GM13976 (cell line): ENCODE data around the gene SPG7.

Experiments used
- DNase-seq: peaks from one replicate; pipeline ENCODE4 v3.0.0; 2012; ENCODE audit warnings: low spot score
- in situ Hi-C: fragments of 300-500 bp; cut with MboI; formaldehyde crosslinking; loops from one replicate; pipeline ENCODE4 v1.12.0; 2022; ENCODE audit warnings: low sequenced_read_pairs, mixed read lengths, inconsistent platforms; ENCODE audit not compliant: unreplicated experiment
- TF ChIP-seq, protein P1 (sequence below): IDR thresholded peaks from 2 replicates; pipeline ENCODE4 v1.5.1; 2012; ENCODE audit warnings: borderline replicate concordance, mild to moderate bottlenecking; ENCODE audit not compliant: insufficient read depth; ENCODE audit errors: extremely low read depth, missing control alignments, control extremely low read depth

The SPG7 gene

DNA sequence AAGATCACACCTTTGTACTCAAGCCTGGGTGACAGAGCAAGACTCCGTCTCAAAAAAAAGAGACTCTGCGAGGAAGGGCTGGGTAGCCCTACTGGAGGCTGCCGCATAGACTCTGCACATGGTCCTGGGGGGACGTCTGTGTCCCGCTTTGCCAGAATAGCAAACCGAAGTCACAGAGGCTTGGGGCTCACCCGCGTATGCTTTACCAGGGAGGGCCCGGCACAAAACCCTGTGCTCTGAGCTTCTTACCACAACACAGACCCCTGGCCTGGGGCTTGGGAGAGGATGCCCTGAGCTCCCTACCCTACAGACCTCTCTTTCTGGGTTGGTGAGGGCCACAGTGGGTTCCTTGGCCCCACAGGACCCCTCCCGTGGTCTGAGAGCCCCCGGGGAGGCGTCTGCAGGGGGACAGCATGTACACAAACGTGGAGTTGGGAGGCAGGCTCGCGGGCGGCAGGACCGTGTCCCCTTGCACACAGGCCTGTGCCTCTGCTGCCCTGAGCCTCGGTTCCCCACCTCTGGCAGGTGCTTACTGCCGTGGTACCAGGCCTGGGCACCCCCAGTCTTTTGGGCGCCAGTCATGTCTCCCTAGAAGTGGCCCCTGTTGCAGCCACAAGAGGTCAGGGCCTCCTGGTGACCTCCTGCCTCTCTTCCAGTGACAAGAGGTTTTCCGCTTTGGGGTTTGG is 81.2 kb downstream of the SPG7 start:
- DNase-seq = no peak
- in situ Hi-C loops = no loop called here
- TF ChIP-seq, protein P1, sequence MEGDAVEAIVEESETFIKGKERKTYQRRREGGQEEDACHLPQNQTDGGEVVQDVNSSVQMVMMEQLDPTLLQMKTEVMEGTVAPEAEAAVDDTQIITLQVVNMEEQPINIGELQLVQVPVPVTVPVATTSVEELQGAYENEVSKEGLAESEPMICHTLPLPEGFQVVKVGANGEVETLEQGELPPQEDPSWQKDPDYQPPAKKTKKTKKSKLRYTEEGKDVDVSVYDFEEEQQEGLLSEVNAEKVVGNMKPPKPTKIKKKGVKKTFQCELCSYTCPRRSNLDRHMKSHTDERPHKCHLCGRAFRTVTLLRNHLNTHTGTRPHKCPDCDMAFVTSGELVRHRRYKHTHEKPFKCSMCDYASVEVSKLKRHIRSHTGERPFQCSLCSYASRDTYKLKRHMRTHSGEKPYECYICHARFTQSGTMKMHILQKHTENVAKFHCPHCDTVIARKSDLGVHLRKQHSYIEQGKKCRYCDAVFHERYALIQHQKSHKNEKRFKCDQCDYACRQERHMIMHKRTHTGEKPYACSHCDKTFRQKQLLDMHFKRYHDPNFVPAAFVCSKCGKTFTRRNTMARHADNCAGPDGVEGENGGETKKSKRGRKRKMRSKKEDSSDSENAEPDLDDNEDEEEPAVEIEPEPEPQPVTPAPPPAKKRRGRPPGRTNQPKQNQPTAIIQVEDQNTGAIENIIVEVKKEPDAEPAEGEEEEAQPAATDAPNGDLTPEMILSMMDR = no peak

DNA sequence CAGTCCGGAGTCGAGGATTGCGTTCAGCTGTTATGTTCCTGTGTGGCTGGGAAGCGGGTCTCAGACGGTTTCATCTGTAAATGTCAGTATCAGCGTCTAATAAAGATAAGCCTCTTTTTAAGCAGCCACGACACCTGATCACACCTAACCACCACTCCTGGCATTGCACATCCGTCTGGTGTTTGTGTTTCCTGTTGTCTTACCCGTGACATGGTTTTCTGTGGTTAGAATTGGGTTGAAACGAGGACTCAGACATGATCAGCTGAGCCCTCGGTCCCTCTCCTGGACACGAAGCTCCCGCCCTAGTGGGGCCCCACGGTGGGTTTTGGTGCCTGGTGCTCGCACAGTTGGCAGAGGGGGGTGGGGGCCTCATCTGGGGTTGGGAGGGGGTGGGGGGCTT is 85.6 kb downstream of the SPG7 start:
- DNase-seq = no peak
- TF ChIP-seq, protein P1 = no peak
- in situ Hi-C loops = no loop called here

DNA sequence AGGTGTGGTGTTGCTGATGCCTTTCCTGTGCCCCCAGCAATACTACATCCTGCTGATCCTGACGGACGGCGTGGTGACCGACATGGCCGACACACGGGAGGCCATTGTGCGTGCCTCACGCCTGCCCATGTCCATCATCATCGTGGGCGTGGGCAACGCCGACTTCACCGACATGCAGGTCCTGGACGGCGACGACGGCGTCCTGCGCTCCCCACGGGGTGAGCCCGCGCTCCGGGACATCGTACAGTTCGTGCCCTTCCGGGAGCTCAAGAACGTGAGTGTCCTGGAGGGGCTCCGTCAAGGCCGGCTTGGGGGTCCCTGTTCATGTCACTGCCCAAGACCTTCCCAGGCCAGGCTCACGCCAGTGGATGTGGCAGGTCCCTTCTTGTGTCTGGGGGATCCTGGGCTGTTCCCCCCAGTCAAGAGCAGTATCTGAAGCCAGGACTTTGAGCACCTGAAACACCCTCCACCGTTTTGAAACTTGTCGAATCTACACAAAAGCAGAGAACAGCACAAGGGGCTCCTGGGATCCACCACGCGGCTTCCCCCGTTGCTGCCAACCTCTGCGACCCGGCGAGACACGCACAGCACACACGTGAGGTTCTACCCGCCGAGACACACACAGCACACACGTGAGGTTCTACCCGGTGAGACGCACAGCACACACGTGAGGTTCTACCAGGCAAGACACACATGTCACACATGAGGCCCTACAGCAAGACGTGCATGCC is 87.3 kb downstream of the SPG7 start:
- TF ChIP-seq, protein P1 = no peak
- in situ Hi-C loops = no loop called here
- no peak for DNase-seq

DNA sequence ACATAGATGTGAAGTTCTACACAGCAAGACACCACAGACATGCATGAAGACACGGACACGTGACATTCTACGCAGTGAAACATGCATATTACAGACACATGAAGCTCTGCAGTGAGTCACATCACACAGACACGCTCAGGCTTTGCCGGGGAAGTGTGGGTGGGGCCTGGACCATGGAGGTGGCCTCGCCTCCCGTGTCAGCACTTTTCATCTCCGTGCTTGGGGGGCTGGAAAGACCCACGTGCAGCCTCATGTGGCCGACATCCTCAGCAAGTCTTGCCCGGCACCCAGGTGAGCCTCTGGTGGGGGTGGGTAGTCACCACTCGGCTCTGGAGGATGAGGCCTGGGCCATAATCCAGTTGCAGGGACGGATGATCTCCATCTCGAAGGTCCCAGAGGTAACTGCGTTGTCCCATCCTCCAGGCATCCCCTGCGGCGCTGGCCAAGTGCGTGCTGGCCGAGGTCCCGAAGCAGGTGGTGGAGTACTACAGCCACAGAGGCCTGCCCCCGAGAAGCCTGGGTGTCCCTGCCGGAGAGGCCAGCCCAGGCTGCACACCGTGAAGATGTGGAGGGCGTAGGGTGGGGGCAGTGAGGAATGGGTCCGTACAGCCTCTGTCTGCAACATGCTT is 88.0 kb downstream of the SPG7 start:
- in situ Hi-C loops = no loop called here
- TF ChIP-seq, protein P1 = no peak
- no peak for DNase-seq

DNA sequence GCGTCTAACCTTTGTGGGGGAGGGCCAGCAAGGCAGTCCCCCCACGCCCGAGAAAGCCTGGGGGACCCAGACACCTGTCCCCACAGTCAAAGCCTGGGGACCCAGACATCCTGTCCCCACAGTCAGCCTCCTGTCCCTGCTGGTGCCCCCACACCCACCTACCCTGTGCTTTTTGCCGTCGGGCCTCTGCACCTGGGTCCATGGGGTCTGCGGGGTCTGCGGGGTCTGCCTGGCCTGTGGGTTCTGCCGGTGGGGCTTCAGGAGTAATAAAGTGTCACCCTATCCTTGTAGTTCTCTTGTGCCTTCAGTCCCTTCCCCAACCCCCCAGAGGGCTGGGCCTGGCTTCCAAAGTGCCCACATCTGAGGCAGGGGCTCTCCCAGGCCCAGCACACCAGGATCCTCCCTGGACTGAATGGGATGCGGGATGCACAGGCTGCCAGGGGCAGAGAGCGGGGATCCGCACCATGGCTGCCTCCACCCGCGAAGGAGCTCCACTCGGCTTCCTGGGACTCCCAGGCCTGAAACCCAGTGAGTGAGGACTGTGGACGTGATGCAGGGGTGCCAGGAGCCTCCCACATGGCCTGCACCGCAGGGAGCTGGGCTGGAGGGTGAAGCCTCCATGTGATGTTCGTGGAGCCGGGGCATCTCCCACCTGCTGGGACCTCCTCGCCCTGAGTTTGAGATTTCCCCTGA is 88.9 kb downstream of the SPG7 start:
- no peak for DNase-seq
- TF ChIP-seq, protein P1 = no peak
- in situ Hi-C loops = no loop called here

DNA sequence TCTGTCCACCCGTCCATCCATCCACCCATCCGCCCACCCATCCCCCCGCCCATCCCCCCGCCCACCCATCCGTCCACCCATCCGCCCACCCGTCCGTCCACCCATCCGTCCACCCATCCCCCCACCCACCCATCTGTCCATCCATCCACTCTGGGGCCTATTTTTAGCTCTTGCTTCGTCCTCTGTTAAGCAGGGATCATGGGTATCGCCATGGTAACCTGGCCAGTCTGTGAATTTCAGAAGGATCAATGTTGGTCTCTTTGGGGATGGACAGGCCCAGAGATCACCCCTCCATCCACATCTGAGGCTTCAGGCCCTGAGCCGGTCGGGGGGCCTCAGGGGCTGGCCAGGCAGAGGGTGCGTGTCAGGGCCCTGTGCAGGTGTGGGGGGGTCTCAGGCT is 90.0 kb downstream of the SPG7 start:
- TF ChIP-seq, protein P1 = no peak
- in situ Hi-C loops = no loop called here
- DNase-seq = no peak
